ENCODE data around the gene ZNF619. TPM values are rescaled to one million over a fixed set of nuclear protein-coding genes. Genes with fewer than 3 reads are reported as not detected.
"Not testable (repeated sequence)": the region's sequence is repeated elsewhere in the genome, so short reads cannot be mapped to it uniquely, and the experiment has no call there.

ZNF619 gene
- total RNA-seq, 1 donor from 2014 or later: 8.4 TPM

DNA sequence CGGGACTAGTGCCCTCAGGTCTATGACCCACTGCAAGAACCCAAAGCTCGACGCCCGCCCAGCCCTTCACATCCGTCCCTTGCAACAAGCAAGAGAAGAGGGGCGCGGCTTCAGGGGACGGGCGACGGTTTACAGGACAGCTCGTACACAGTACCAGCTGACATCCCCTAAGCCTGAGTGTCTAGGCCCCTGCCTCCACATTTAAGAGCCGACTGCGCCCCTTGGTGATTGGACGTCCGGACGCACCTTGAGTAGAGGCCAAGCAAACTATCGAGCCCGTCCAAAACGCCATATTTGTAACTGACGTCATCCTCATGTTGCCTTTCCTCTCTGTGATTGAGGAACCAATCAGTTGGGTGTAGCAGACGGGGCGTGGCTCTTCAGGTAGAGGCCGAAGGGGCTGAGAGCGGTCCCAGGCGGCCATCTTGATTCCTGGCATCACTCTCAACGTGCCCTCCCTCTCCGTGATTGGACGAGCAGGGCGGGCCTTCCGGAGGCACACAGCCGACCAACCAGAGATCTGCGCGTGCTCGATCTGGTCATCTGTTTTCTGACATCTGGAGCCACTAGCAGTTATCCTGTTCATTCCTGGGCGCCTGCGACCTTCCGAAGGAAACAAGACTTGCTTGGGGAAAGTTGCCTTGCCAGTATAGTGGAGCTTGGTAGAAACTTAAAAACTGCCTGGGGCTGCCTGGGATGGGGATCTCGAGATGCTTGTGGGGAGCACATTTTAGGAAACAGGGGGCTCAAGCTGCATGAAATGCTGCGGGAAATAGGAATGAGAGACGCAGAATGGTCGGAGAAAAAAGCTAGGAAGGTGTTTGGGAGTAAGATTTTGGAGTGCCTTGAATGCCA, 23.8 kb upstream of the ZNF619 start:
- H3K4me3 ChIP-seq (ENCODE audit: low read length in 3 of 3): peak overlapping the region; percentile 93 to 96 (median 95)
- H3K4me1 ChIP-seq (ENCODE audit: control insufficient read depth in 3 of 3, insufficient read depth in 3 of 3, low read length in 3 of 3): peaks cover 14 to 28% (median 24%) of the 10 kb centered on the region in 3 donors
- peak overlapping the region; percentile 91 to 95 (median 93) for H3K9ac ChIP-seq (ENCODE audit: low read depth in 1 of 3, low read length in 3 of 3)
- no peaks in the 10 kb centered on the region for H3K9me3 ChIP-seq (ENCODE audit: control insufficient read depth in 3 of 3, low read length in 3 of 3)
- peak overlapping the region; percentile 94 for H3K27ac ChIP-seq (ENCODE audit: low read depth, low read length)
- H3K36me3 ChIP-seq (ENCODE audit: control insufficient read depth in 3 of 3, insufficient read depth in 3 of 3, low read length in 3 of 3): peaks cover 0 to 6% (median 6%) of the 10 kb centered on the region in 3 donors
- H3K27me3 ChIP-seq (ENCODE audit: control insufficient read depth in 3 of 3, insufficient read depth in 3 of 3, low read length in 3 of 3): no peaks in the 10 kb centered on the region

GRCh38 chr3:40453933-40454332, 23.0 kb upstream of the ZNF619 start:
- Histone ChIP-seq H3K4me1 (ENCODE audit: control insufficient read depth in 3 of 3, insufficient read depth in 3 of 3, low read length in 3 of 3) (peaks cover 19 to 36% (median 32%) of the 10 kb centered on the region in 3 donors), H3K27ac (ENCODE audit: low read depth, low read length) (peak overlapping the region; percentile 94), H3K36me3 (ENCODE audit: control insufficient read depth in 3 of 3, insufficient read depth in 3 of 3, low read length in 3 of 3) (peaks cover 4 to 14% (median 11%) of the 10 kb centered on the region in 3 donors), H3K9me3 (ENCODE audit: control insufficient read depth in 3 of 3, low read length in 3 of 3) (no peaks in the 10 kb centered on the region), H3K27me3 (ENCODE audit: control insufficient read depth in 3 of 3, insufficient read depth in 3 of 3, low read length in 3 of 3) (no peaks in the 10 kb centered on the region), H3K4me3 (ENCODE audit: low read length in 3 of 3) (peak overlapping the region; percentile 93 to 96 (median 95)), H3K9ac (ENCODE audit: low read depth in 1 of 3, low read length in 3 of 3) (peak overlapping the region; percentile 87 to 93 (median 89))

- Histone ChIP-seq H3K9me3 (ENCODE audit: control insufficient read depth in 3 of 3, low read length in 3 of 3) (no peaks in the 10 kb centered on the region), H3K27ac (ENCODE audit: low read depth, low read length) (no peak overlapping the region), H3K4me3 (ENCODE audit: low read length in 3 of 3) (no peak overlapping the region), H3K9ac (ENCODE audit: low read depth in 1 of 3, low read length in 3 of 3) (no peak overlapping the region), H3K4me1 (ENCODE audit: control insufficient read depth in 3 of 3, insufficient read depth in 3 of 3, low read length in 3 of 3) (peaks cover 19 to 36% (median 34%) of the 10 kb centered on the region in 3 donors), H3K36me3 (ENCODE audit: control insufficient read depth in 3 of 3, insufficient read depth in 3 of 3, low read length in 3 of 3) (peaks cover 9 to 22% (median 18%) of the 10 kb centered on the region in 3 donors), H3K27me3 (ENCODE audit: control insufficient read depth in 3 of 3, insufficient read depth in 3 of 3, low read length in 3 of 3) (no peaks in the 10 kb centered on the region)
These were observed 21.6 kb upstream of the ZNF619 start for GRCh38 chr3:40455328-40455727.

DNA sequence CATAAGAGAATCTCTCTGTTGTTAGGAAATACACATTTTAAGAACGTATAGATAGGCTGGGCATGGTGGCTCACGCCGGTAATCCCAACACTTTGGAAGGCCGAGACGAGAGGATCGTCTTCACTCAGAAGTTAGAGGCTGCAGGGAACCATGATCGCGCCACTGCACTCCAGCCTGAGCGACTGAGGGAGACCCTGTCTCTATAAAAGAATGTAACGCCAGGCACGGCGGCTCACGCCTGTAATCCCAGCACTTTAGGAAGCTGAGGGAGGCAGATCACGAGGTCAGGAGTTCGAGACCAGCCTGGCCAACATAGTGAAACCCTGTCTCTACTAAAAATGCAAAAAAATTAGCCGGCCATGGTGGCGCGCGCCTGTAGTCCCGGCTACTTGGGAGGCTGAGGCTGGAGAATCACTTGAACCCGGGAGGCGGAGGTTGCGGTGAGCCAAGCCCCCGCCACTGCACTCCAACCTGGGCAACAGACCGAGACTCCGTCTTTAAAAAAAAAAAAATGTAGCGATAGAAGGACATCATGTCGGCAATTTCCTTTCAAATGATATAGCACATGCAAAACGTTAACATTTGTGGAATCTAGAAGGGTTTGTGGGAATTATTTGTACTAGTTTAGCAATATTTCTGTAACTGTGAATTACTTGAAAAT, 20.5 kb upstream of the ZNF619 start:
- Histone ChIP-seq H3K9ac (ENCODE audit: low read depth in 1 of 3, low read length in 3 of 3) (peak overlapping the region; percentile 89 to 96 (median 95)), H3K36me3 (ENCODE audit: control insufficient read depth in 3 of 3, insufficient read depth in 3 of 3, low read length in 3 of 3) (peaks cover 13 to 27% (median 24%) of the 10 kb centered on the region in 3 donors), H3K4me1 (ENCODE audit: control insufficient read depth in 3 of 3, insufficient read depth in 3 of 3, low read length in 3 of 3) (peaks cover 19 to 36% (median 34%) of the 10 kb centered on the region in 3 donors), H3K9me3 (ENCODE audit: control insufficient read depth in 3 of 3, low read length in 3 of 3) (no peaks in the 10 kb centered on the region), H3K4me3 (ENCODE audit: low read length in 3 of 3) (peak overlapping the region; percentile 91 to 98 (median 93)), H3K27me3 (ENCODE audit: control insufficient read depth in 3 of 3, insufficient read depth in 3 of 3, low read length in 3 of 3) (no peaks in the 10 kb centered on the region), H3K27ac (ENCODE audit: low read depth, low read length) (peak overlapping the region; percentile 89)

- Histone ChIP-seq H3K4me1 (ENCODE audit: control insufficient read depth in 3 of 3, insufficient read depth in 3 of 3, low read length in 3 of 3) (peaks cover 16 to 33% (median 31%) of the 10 kb centered on the region in 3 donors), H3K27me3 (ENCODE audit: control insufficient read depth in 3 of 3, insufficient read depth in 3 of 3, low read length in 3 of 3) (no peaks in the 10 kb centered on the region), H3K9ac (ENCODE audit: low read depth in 1 of 3, low read length in 3 of 3) (peak within 1 kb of the TSS; percentile 89 to 96 (median 95)), H3K4me3 (ENCODE audit: low read length in 3 of 3) (peak within 1 kb of the TSS; percentile 91 to 98 (median 93)), H3K9me3 (ENCODE audit: control insufficient read depth in 3 of 3, low read length in 3 of 3) (no peaks in the 10 kb centered on the region), H3K36me3 (ENCODE audit: control insufficient read depth in 3 of 3, insufficient read depth in 3 of 3, low read length in 3 of 3) (peaks cover 13 to 27% (median 26%) of the 10 kb centered on the region in 3 donors), H3K27ac (ENCODE audit: low read depth, low read length) (peak within 1 kb of the TSS; percentile 89)
These were observed 19.7 kb upstream of the ZNF619 start, which contains the start of gene RPL14 for GRCh38 chr3:40456940-40457823. Gene RPL14 (plus strand): TSS chr3:40457339. CDS start chr3:40457472, 133 bp downstream.

- peaks cover 23 to 38% (median 34%) of the 10 kb centered on the region in 3 donors for H3K36me3 ChIP-seq (ENCODE audit: control insufficient read depth in 3 of 3, insufficient read depth in 3 of 3, low read length in 3 of 3)
- H3K9me3 ChIP-seq (ENCODE audit: control insufficient read depth in 3 of 3, low read length in 3 of 3): no peaks in the 10 kb centered on the region
- no peak overlapping the region for H3K27ac ChIP-seq (ENCODE audit: low read depth, low read length)
- H3K4me1 ChIP-seq (ENCODE audit: control insufficient read depth in 3 of 3, insufficient read depth in 3 of 3, low read length in 3 of 3): peaks cover 11 to 25% (median 24%) of the 10 kb centered on the region in 3 donors
- H3K9ac ChIP-seq (ENCODE audit: low read depth in 1 of 3, low read length in 3 of 3): peak overlapping the region in 2 of 3 donors; percentile 89 to 96
- H3K27me3 ChIP-seq (ENCODE audit: control insufficient read depth in 3 of 3, insufficient read depth in 3 of 3, low read length in 3 of 3): no peaks in the 10 kb centered on the region
- H3K4me3 ChIP-seq (ENCODE audit: low read length in 3 of 3): peak overlapping the region; percentile 91 to 98 (median 93)
These were observed 18.4 kb upstream of the ZNF619 start for GRCh38 chr3:40458473-40458872.

GRCh38 chr3:40460481-40460880, 16.4 kb upstream of the ZNF619 start:
- H3K27me3 ChIP-seq (ENCODE audit: control insufficient read depth in 3 of 3, insufficient read depth in 3 of 3, low read length in 3 of 3); H3K4me3 ChIP-seq (ENCODE audit: low read length in 3 of 3); H3K9ac ChIP-seq (ENCODE audit: low read depth in 1 of 3, low read length in 3 of 3); H3K27ac ChIP-seq (ENCODE audit: low read depth, low read length); H3K9me3 ChIP-seq (ENCODE audit: control insufficient read depth in 3 of 3, low read length in 3 of 3): not testable (repeated sequence)
- peaks cover 29 to 51% (median 49%) of the 10 kb centered on the region in 3 donors for H3K36me3 ChIP-seq (ENCODE audit: control insufficient read depth in 3 of 3, insufficient read depth in 3 of 3, low read length in 3 of 3)
- H3K4me1 ChIP-seq (ENCODE audit: control insufficient read depth in 3 of 3, insufficient read depth in 3 of 3, low read length in 3 of 3): peaks cover 11 to 18% (median 17%) of the 10 kb centered on the region in 3 donors

DNA sequence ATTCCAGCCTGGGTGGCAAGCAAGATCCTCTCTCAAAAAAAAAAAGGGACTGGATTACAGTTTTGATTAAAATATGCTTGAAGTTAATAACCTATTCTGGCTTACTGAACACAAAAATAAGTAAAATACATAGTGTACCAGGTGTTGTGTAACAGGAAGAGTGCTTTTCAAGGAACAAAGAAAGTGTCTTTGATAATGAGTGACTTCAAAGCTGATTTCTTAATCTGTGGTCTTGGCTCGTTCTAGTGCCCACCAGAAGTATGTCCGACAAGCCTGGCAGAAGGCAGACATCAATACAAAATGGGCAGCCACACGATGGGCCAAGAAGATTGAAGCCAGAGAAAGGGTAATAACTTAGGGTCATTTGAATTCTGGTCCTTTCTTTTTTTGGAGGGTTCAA, 15.8 kb upstream of the ZNF619 start:
- no peak overlapping the region for H3K27ac ChIP-seq (ENCODE audit: low read depth, low read length)
- H3K4me3 ChIP-seq (ENCODE audit: low read length in 3 of 3): no peak overlapping the region
- H3K36me3 ChIP-seq (ENCODE audit: control insufficient read depth in 3 of 3, insufficient read depth in 3 of 3, low read length in 3 of 3): peaks cover 29 to 52% (median 49%) of the 10 kb centered on the region in 3 donors
- no peaks in the 10 kb centered on the region for H3K27me3 ChIP-seq (ENCODE audit: control insufficient read depth in 3 of 3, insufficient read depth in 3 of 3, low read length in 3 of 3)
- H3K9me3 ChIP-seq (ENCODE audit: control insufficient read depth in 3 of 3, low read length in 3 of 3): no peaks in the 10 kb centered on the region
- H3K4me1 ChIP-seq (ENCODE audit: control insufficient read depth in 3 of 3, insufficient read depth in 3 of 3, low read length in 3 of 3): peaks cover 11 to 17% (median 17%) of the 10 kb centered on the region in 3 donors
- no peak overlapping the region for H3K9ac ChIP-seq (ENCODE audit: low read depth in 1 of 3, low read length in 3 of 3)

- not testable (repeated sequence) for H3K27ac ChIP-seq (ENCODE audit: low read depth, low read length); H3K27me3 ChIP-seq (ENCODE audit: control insufficient read depth in 3 of 3, insufficient read depth in 3 of 3, low read length in 3 of 3); H3K9me3 ChIP-seq (ENCODE audit: control insufficient read depth in 3 of 3, low read length in 3 of 3); H3K9ac ChIP-seq (ENCODE audit: low read depth in 1 of 3, low read length in 3 of 3); H3K4me3 ChIP-seq (ENCODE audit: low read length in 3 of 3)
- peaks cover 8 to 13% (median 11%) of the 10 kb centered on the region in 3 donors for H3K4me1 ChIP-seq (ENCODE audit: control insufficient read depth in 3 of 3, insufficient read depth in 3 of 3, low read length in 3 of 3)
- peaks cover 29 to 52% (median 49%) of the 10 kb centered on the region in 3 donors for H3K36me3 ChIP-seq (ENCODE audit: control insufficient read depth in 3 of 3, insufficient read depth in 3 of 3, low read length in 3 of 3)
These were observed 14.1 kb upstream of the ZNF619 start for GRCh38 chr3:40462838-40463237.
